ENCODE measurements around the gene PHACTR1. TPM values are rescaled to one million over a fixed set of nuclear protein-coding genes. Genes with fewer than 3 reads are reported as not detected.

Gene PHACTR1
- total RNA-seq, 2 experiments from 2014 or later = 0.47 to 0.61 TPM

DNA sequence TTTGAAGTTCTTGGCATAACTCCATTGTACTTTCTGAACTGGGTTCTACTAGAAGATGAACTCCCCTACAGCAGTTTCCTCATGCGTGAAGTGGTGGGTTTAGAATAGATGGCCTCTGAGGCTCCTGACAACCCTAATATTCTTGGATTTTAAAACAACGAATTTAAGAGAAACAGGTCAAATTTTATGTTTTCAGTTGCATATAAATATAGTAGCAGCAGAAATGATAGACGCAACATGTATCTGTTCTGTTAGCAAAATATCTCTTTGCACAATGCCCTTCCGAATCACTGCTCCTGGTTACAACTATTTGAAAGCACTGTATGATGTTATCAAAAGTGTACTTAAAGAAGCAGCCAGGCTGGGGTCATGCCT lies 364.6 kb downstream of the PHACTR1 start:
- Mint-ChIP-seq H3K27me3 (ENCODE audit: low read depth) (peaks cover 2% of the 10 kb centered on the region), H3K4me1 (ENCODE audit: low read depth) (no peaks in the 10 kb centered on the region), H3K4me3 (no peak overlapping the region), H3K36me3 (ENCODE audit: low read depth) (no peaks in the 10 kb centered on the region), H3K9me3 (ENCODE audit: insufficient read depth) (no peaks in the 10 kb centered on the region), H3K27ac (no peak overlapping the region)
- ChIA-PET CTCF (no interaction called here), POLR2A (no interaction called here)
- DNase-seq (no peak), ATAC-seq (no peak)

DNA sequence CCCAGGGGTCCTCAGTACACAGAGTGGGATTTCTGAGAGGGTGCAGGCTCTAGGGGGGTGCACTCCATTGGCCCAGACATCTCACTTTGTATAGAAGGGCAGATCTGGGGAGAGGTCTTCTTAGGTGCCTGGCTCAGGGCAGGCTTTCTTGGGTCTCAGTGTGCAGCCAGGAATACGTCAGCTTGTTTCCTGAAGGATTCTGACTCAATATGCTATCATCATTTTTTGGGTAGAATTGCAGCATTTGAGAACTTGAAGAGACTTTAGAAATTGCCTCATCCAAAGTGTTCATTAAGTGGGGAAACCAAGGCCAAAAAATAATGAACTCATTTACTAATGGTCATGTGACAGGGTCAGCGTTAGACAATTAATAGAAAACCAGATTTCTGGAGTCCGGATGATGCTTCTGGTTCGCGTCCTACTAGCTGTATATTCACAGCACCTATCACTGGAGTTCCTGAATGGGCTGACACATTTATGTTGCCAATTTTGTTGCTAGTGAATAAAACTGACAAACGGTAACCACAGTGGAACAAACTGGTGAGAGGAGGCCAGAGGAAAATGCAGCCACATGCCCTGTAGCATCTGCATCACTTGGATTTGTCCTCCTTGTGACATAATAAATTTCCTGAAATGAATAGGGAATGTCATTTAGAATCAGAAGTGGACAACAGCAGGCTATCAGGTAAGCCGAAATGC lies 372.9 kb downstream of the PHACTR1 start:
- ChIA-PET POLR2A (no interaction called here), CTCF (interaction anchor here (0.9 kb wide), 1 partner anchor 11 kb away, joined by 3 read pairs; no protein-coding TSS in a partner anchor)
- DNase-seq (no peak), ATAC-seq (no peak)
- Mint-ChIP-seq H3K36me3 (ENCODE audit: low read depth) (no peaks in the 10 kb centered on the region), H3K4me3 (no peak overlapping the region), H3K9me3 (ENCODE audit: insufficient read depth) (no peaks in the 10 kb centered on the region), H3K27ac (no peak overlapping the region), H3K27me3 (ENCODE audit: low read depth) (peaks cover 4% of the 10 kb centered on the region), H3K4me1 (ENCODE audit: low read depth) (no peaks in the 10 kb centered on the region)

DNA sequence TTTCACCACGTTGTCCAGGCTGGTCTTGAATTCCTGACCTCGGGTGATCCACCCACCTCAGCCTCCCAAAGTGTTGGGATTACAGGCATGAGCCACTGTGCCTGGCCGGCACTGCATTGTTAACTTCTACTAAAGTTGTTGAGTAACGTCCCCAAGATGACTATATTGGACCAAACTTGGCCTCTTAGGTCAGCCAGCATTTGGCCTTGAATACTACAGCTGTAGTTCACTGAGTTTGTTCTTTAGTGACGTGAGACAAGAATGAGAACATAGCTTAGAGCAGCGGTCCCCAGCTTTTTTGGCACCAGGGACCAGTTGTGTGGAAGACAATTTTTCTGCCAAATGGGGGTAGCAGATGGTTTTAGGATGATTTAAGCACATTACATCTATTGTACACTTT lies 374.6 kb downstream of the PHACTR1 start:
- Mint-ChIP-seq H3K27ac (no peak overlapping the region), H3K36me3 (ENCODE audit: low read depth) (no peaks in the 10 kb centered on the region), H3K9me3 (ENCODE audit: insufficient read depth) (no peaks in the 10 kb centered on the region), H3K27me3 (ENCODE audit: low read depth) (peaks cover 5% of the 10 kb centered on the region), H3K4me3 (no peak overlapping the region), H3K4me1 (ENCODE audit: low read depth) (no peaks in the 10 kb centered on the region)
- POLR2A ChIA-PET = no interaction called here
- no peak for ATAC-seq
- CTCF ChIA-PET = no interaction called here
- no peak for DNase-seq

DNA sequence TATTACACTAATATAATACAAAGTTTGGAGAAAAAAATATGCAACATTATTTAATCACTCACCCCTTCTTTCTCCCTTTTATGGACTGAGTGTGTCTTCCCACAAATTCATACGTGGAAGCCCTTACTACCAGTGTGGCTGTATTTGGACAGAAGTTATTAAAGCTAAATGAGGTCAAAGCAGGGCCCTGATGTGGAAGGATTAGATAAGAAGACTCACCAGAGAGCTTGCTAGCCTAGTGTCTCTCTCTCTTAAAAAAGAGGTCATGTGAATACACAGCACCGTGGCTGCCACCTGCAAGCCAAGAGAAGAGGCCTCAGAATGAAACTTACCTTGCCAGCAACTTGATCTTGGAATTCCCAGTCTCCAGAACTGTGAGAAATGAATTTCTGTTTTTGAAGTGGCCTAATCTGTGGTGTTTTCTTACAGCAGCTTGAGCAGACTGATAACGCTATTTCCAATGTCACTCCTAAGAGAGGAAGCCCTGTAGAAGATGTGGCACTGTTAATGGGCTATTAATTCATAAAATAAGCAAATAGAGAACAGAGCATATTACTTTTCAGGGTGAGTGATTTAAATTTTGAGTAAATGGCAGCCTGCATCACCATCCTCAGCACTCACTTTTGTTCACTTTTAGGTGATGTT lies 378.3 kb downstream of the PHACTR1 start:
- Mint-ChIP-seq H3K27me3 (ENCODE audit: low read depth) (peaks cover 2% of the 10 kb centered on the region), H3K9me3 (ENCODE audit: insufficient read depth) (no peaks in the 10 kb centered on the region)
- CTCF ChIA-PET = no interaction called here

DNA sequence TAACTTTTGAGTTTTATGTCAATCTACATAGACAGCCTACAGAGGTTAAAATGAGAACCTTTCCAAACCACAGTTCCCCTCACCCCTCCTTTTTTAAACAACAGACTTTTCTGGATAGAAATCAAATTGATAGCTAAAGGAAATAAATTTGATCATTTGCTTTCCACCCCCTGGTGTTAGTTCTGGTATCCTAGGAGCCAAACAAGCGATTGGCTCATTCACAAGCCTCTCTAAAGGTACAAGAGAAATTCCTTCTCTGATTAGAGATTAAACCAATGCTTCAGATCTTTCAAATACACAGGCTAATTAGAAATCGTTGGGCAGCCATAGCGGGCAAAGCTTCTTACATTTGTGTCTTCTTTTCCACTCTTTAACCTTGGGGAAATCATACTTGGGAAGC lies 379.5 kb downstream of the PHACTR1 start:
- no peak for DNase-seq
- Mint-ChIP-seq H3K4me1 (ENCODE audit: low read depth) (no peaks in the 10 kb centered on the region), H3K4me3 (no peak overlapping the region), H3K27me3 (ENCODE audit: low read depth) (peaks cover 2% of the 10 kb centered on the region), H3K36me3 (ENCODE audit: low read depth) (no peaks in the 10 kb centered on the region), H3K9me3 (ENCODE audit: insufficient read depth) (no peaks in the 10 kb centered on the region), H3K27ac (no peak overlapping the region)
- ChIA-PET POLR2A (no interaction called here), CTCF (no interaction called here)
- ATAC-seq = no peak

More for the DNA sequence above, 378.3 kb downstream of the PHACTR1 start:
- no peak overlapping the region for H3K27ac Mint-ChIP-seq
- no peak overlapping the region for H3K4me3 Mint-ChIP-seq
- DNase-seq = no peak
- H3K36me3 Mint-ChIP-seq (ENCODE audit: low read depth) = no peaks in the 10 kb centered on the region
- no peak for ATAC-seq
- H3K4me1 Mint-ChIP-seq (ENCODE audit: low read depth) = no peaks in the 10 kb centered on the region
- POLR2A ChIA-PET = no interaction called here

DNA sequence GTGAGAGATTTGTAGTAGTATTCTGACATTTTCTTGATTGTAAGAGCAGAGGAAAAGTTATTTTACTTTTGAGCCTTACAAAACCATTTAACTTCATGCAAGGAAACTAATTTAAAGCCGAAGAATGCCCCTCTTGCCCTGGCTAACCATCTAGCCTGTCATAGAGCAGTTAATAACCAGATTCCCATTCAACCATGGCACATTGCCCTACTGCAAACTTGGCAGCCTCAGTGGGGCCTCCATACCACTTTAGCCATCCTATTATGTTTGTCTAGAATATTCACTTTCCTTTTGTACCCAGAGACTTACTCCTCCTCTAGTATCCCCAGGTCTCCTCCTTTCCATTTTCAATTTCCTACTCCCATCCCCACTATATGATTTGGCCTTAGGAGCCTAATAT lies 380.9 kb downstream of the PHACTR1 start:
- CTCF ChIA-PET = no interaction called here
- Mint-ChIP-seq H3K4me3 (no peak overlapping the region), H3K4me1 (ENCODE audit: low read depth) (no peaks in the 10 kb centered on the region), H3K36me3 (ENCODE audit: low read depth) (no peaks in the 10 kb centered on the region), H3K9me3 (ENCODE audit: insufficient read depth) (no peaks in the 10 kb centered on the region), H3K27me3 (ENCODE audit: low read depth) (peaks cover 2% of the 10 kb centered on the region), H3K27ac (no peak overlapping the region)
- POLR2A ChIA-PET = no interaction called here
- DNase-seq (no peak), ATAC-seq (no peak)

DNA sequence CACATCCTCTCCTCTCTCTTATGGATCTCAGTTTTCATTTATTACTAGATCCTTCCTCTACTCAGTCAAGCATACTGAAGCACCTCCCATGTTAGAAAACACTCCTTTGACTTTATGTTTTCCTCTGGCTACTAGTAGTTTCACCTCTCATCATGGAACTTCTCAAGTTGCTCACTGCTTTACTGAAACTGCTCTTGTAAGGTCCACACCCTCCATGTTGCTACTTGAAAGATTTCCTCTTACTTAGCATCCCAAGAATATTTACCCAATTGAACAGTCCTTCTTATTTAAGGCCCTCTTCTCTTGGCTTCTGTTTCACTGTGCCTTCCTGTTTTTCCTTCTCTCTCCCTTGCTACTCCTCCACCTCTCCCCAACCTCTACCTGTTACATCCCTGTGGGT lies 381.4 kb downstream of the PHACTR1 start:
- DNase-seq (no peak), ATAC-seq (no peak)
- ChIA-PET POLR2A (no interaction called here), CTCF (no interaction called here)
- Mint-ChIP-seq H3K27me3 (ENCODE audit: low read depth) (peaks cover 3% of the 10 kb centered on the region), H3K4me3 (no peak overlapping the region), H3K36me3 (ENCODE audit: low read depth) (no peaks in the 10 kb centered on the region), H3K9me3 (ENCODE audit: insufficient read depth) (no peaks in the 10 kb centered on the region), H3K4me1 (ENCODE audit: low read depth) (no peaks in the 10 kb centered on the region), H3K27ac (no peak overlapping the region)

DNA sequence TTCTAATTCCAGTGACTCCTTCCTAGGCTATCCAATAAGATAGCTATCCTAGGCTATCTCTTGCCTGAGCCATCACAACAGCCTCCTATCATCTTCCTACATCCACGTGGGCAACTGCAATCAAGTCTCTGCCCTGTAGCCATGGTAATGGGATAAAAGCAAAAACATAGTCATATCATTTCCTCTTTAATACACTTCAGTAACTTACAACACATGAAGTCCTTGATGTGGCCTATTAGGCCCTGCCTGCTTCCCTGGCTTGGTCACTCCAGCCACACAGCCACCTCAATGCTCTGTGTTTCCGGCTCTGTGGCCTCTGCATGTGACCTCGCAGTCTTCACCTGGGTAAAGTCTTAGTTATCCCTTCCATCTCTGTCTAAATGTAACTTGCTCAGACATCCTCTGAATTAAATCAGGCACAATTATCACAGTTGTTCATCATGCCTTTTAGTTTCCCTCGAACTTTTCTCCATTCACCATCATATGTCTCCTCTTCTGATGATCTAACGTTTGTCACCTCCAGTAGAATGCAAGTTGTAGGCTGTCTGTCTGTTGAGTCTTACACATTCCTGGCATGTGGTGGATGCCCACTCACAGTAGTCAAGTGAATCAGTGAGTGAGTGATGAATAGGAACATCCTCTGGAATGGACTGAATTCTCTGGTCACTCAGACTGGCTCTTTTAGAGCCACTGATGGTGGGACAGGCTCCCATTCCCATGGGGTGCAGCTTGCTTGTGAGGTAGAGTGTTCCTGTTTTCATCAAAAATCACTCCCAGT lies 382.4 kb downstream of the PHACTR1 start:
- no peak overlapping the region for H3K4me3 Mint-ChIP-seq
- H3K27ac Mint-ChIP-seq = no peak overlapping the region
- DNase-seq = no peak
- CTCF ChIA-PET = no interaction called here
- POLR2A ChIA-PET = no interaction called here
- peaks cover 4% of the 10 kb centered on the region for H3K27me3 Mint-ChIP-seq (ENCODE audit: low read depth)
- H3K36me3 Mint-ChIP-seq (ENCODE audit: low read depth) = no peaks in the 10 kb centered on the region
- H3K9me3 Mint-ChIP-seq (ENCODE audit: insufficient read depth) = no peaks in the 10 kb centered on the region
- no peak for ATAC-seq
- H3K4me1 Mint-ChIP-seq (ENCODE audit: low read depth) = no peaks in the 10 kb centered on the region

DNA sequence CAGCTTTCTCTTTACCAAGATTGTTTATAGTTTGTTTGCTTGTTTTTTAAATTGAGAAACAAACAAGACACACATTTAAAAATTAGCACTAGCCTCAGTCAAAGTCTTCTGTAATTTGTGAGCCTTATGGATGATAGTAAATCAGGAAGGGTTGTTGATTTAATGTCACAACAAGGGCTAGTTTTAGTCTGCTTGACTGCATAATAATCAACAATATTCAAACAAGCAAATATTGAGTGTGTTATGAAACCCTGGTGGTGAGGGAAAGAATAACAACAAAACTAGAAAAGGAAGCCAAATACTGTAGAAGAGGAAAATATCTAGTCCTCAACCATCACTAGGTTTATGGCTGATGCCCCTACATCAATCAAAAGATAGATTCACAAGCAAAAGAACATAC lies 383.2 kb downstream of the PHACTR1 start:
- POLR2A ChIA-PET = no interaction called here
- DNase-seq = no peak
- Mint-ChIP-seq H3K4me1 (ENCODE audit: low read depth) (no peaks in the 10 kb centered on the region), H3K9me3 (ENCODE audit: insufficient read depth) (no peaks in the 10 kb centered on the region), H3K4me3 (no peak overlapping the region), H3K36me3 (ENCODE audit: low read depth) (no peaks in the 10 kb centered on the region), H3K27ac (no peak overlapping the region), H3K27me3 (ENCODE audit: low read depth) (peaks cover 7% of the 10 kb centered on the region)
- ATAC-seq = no peak
- CTCF ChIA-PET = interaction anchor here (0.7 to 0.9 kb wide), 2 partner anchors 11 to 231 kb away, joined by 3 read pairs; no protein-coding TSS in a partner anchor

DNA sequence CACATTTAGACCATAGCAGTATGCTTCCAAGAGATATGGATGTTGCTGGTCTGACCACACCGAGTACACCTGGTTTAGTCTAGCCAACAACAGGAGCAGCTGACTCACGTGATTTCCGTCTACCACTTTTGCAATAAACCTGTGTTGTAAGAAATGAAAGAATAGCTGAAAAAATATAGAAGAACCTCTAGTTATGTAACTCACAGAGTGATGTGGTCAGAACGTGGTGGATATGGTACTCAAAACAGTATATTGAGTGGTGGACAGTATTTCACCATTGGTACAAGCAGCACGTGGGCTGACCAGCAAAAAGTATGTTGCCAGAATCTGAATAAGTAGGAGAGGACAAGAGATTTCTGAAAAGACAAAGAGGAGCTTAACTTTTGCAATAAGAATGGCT lies 384.8 kb downstream of the PHACTR1 start:
- POLR2A ChIA-PET = no interaction called here
- Mint-ChIP-seq H3K27me3 (ENCODE audit: low read depth) (peaks cover 8% of the 10 kb centered on the region), H3K36me3 (ENCODE audit: low read depth) (no peaks in the 10 kb centered on the region), H3K27ac (no peak overlapping the region), H3K4me1 (ENCODE audit: low read depth) (no peaks in the 10 kb centered on the region), H3K4me3 (no peak overlapping the region), H3K9me3 (ENCODE audit: insufficient read depth) (no peaks in the 10 kb centered on the region)
- ATAC-seq (no peak), DNase-seq (no peak)
- CTCF ChIA-PET = no interaction called here

DNA sequence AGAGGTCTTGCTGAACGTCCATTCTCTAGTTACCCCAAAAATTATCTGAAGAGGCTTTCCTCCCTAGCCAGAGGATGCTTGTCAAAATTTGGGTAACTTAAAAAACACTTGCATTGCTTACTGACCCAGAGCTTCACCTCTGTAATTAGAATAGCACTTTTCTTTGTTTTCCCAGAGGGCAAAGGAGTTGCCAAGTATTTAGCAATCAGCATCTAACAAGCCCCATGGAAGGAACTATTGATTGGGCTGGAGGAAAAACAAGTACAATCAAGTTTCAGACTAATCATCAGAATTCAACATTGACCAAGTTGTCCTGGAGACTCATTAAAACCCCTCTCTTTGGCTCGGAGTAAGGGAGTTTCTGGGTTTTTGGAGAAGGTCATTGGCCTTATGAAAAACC lies 385.4 kb downstream of the PHACTR1 start:
- Mint-ChIP-seq H3K36me3 (ENCODE audit: low read depth) (no peaks in the 10 kb centered on the region), H3K27me3 (ENCODE audit: low read depth) (peaks cover 8% of the 10 kb centered on the region), H3K9me3 (ENCODE audit: insufficient read depth) (no peaks in the 10 kb centered on the region), H3K4me1 (ENCODE audit: low read depth) (no peaks in the 10 kb centered on the region), H3K4me3 (no peak overlapping the region), H3K27ac (no peak overlapping the region)
- CTCF ChIA-PET = no interaction called here
- ATAC-seq (no peak), DNase-seq (no peak)
- POLR2A ChIA-PET = no interaction called here

DNA sequence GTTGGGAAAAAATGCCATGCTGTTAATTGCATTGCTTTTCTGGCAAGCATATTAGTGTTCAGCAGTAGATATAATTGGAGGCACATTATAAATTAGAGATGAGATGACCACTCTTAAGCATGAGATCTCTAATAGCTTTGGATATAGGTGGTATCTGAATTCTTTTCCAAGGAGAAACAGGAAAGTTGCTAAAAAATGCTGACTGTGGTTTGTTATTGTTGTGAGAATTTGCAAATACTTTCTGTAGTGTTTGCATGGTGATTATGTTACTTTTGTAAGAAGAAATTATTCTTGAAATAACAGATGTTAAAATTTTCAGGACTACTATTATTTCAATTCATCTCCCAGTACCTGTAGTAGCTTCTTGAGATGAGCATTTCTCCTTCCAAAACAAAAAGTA lies 386.6 kb downstream of the PHACTR1 start:
- ATAC-seq (no peak), DNase-seq (no peak)
- no peak overlapping the region for H3K4me3 Mint-ChIP-seq
- CTCF ChIA-PET = no interaction called here
- H3K4me1 Mint-ChIP-seq (ENCODE audit: low read depth) = no peaks in the 10 kb centered on the region
- POLR2A ChIA-PET = no interaction called here
- H3K9me3 Mint-ChIP-seq (ENCODE audit: insufficient read depth) = no peaks in the 10 kb centered on the region
- peaks cover 8% of the 10 kb centered on the region for H3K27me3 Mint-ChIP-seq (ENCODE audit: low read depth)
- no peaks in the 10 kb centered on the region for H3K36me3 Mint-ChIP-seq (ENCODE audit: low read depth)
- no peak overlapping the region for H3K27ac Mint-ChIP-seq

Measured in activated CD8-positive, alpha-beta T cell treated with anti-CD3 and anti-CD28 coated beads, Interleukin-2, amount 10 ng/mL, durations not matched to agents 7 days and 5 days (primary cell).